Fibroblast of the aortic adventitia (primary cell): ENCODE measurements around the gene CAMK2N2. TPM values are rescaled to one million over a fixed set of nuclear protein-coding genes. Genes with fewer than 3 reads are reported as not detected.

ENCODE experiments used
- DNase-seq: peaks from one replicate; pipeline ENCODE4 v3.0.0-alpha.2; 2010; ENCODE audit warnings: low read depth
- H3K4me3 ChIP-seq: 2 replicates; pipeline ENCODE4 v1.5.1; 2011; ENCODE audit warnings: low read depth, mild to moderate bottlenecking, control low read depth, low read length, moderate library complexity
- CTCF ChIP-seq: IDR thresholded peaks from 2 replicates; pipeline ENCODE4 v1.5.1; 2011; ENCODE audit warnings: mild to moderate bottlenecking, low read length, control low read depth, inconsistent platforms; ENCODE audit not compliant: insufficient read depth
- total RNA-seq: library from RNA; depleted of rRNA; stranded (reverse); fragments of >200 nt; gene quantifications from 2 replicates; pipeline ENCODE4 v1.2.3, GENCODE V29; 2012; ENCODE audit warnings: low replicate concordance

Gene CAMK2N2
- total RNA-seq, 1 donor = 0.09 TPM

GRCh38 chr3:184260724-184261269, 556 bp downstream of the CAMK2N2 start:
- TF ChIP-seq CTCF = no peak
- H3K4me3 ChIP-seq = peak overlapping the region; percentile 63
- no peak for DNase-seq

DNA sequence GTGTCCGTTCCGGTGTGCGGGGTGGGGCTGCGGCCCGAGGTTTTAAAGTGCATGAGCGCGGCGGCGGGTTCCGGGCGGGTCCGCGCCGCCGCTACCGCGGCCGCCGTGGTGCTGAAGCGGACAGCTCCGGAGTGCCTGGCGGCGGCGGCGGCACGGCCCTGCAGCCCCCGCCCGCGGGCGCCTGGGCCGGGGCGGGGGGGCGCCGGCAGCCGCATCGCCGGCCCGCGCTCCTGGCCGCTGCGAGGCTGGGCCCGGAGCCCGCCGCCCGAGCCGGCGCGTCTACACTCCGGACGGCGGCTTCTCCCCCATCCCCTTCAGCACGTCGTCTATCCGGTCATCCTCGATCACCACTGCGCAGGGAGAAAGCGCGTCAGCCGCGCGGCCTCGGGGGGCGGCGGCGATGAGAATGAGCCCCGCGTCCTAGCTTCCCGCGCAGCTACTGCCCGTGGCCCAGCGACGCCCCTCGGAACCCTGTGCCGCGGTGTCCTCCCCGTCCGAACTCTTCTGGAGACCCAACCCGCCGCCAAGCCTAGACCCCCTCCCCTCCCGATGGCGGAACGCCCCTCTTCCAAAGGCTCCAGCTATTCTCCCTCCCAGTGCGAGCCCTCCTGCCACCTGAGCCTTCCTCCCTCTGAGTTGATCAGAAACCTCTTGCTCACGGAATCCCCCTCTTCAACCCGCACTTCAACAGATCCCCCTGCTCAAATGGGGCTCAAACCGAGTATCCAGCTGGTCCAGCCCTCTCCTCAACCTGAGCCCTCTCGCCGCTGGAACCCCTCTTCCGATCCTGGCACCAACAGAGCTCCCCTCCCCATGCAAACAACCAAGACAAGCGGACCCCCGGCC, 1.3 kb downstream of the CAMK2N2 start:
- no peak for TF ChIP-seq CTCF
- DNase-seq = no peak
- H3K4me3 ChIP-seq = peak overlapping the region; percentile 41

GRCh38 chr3:184259396-184259877, 1.9 kb downstream of the CAMK2N2 start:
- no peak for DNase-seq
- H3K4me3 ChIP-seq = no peak overlapping the region
- no peak for TF ChIP-seq CTCF

DNA sequence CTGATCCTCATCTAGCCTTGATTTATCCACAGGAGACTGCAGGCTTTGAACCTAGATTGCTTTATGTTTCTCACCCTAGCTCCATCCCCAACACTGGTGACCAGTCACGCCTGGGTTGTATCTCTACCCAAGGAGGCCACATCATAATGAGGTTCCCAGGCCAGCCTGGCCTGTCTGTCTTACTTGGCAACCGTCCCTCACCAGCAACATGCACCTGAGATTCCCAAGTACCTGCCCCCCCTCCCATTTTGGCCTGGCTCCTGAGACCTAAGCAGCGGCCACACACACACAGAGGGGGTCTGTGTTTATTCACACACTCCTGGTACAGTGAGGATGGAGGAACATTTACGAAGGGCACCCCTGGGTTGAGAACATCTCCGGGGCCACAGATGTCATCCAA, 2.4 kb downstream of the CAMK2N2 start:
- no peak overlapping the region for H3K4me3 ChIP-seq
- TF ChIP-seq CTCF = no peak
- DNase-seq = no peak

DNA sequence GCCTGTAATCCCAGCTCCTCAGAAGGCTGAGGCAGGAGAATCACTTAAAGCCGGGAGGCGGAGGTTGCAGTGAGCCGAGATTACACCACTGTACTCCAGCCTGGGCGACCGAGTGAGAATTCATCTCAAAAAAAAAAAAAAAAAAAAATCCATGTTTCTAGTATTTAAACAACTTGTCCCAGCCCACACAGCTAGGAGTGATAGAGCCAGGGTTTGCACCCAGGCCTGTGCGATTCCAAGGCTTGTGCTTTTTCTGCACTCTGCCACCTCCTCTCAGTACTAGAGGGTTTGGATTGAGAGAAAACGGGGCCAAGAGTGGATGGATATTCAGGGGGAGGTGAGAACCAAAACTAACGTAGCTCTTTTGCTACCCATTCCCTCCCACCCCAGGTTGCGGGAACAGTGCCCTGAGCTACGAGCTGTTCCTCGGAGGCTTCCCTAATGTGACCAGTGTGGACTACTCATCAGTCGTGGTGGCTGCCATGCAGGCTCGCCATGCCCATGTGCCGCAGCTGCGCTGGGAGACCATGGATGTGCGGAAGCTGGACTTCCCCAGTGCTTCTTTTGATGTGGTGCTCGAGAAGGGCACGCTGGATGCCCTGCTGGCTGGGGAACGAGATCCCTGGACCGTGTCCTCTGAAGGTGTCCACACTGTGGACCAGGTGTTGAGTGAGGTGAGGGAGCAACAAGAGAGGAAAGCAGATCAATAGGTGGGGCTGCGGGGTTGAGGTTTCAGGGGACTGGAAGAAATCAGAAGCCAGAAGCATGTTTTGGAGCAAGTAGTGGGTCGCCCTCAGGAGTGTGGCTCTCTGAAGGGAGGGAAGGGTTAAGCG, 4.1 kb downstream of the CAMK2N2 start:
- TF ChIP-seq CTCF = no peak
- no peak for DNase-seq
- no peak overlapping the region for H3K4me3 ChIP-seq

GRCh38 chr3:184255291-184256039, 5.9 kb downstream of the CAMK2N2 start:
- no peak overlapping the region for H3K4me3 ChIP-seq
- no peak for TF ChIP-seq CTCF
- no peak for DNase-seq
